22Rv1 (cell line): Measurements from ENCODE around the gene GRIK4.

Experiments used
- ZFX ChIP-seq: fragments of 450-650 bp; IDR thresholded peaks from 2 replicates; pipeline ENCODE4 v1.6.1; 2017; ENCODE audit warnings: antibody characterized with exemption, borderline replicate concordance
- TF ChIP-seq, protein P1 (sequence below): fragments of 450-650 bp; IDR thresholded peaks from 2 replicates; pipeline ENCODE4 v1.5.1; 2017; ENCODE audit warnings: mild to moderate bottlenecking

DNA sequence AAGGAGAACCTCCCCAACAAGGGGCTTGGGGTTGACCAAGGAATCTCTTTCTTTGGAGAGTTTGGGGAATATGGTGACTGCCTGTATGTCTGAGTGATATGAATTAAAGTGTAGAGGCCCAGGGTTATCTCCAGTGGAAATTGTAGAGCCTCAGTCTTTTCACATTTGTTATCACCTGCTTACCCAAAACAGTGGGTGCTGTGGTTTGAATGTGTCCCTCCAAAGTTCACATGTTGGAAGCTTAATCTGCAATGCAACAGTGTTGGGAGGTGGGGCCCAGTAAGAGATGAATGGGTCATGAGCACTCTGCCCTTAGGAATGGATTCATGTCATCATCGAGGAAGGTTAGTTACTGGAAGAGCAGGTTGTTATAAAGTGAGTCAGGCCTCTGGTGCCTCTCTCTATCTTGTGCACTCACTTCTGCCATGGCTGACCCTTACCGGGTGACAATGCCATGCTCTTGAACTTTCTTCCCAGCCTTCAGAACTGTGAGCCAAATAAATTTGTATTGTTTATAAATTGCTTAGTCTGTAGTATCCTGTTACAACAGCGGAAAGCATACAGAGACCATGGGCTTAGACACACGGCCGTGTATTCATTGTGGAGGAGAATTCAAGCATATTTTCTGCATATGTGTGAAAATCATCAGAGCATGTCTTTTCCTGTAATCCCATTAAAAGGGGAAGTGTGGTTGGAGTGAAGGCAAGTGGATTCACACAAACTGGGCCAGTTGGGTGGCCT is 398.3 kb downstream of the GRIK4 start:
- TF ChIP-seq, protein P1, sequence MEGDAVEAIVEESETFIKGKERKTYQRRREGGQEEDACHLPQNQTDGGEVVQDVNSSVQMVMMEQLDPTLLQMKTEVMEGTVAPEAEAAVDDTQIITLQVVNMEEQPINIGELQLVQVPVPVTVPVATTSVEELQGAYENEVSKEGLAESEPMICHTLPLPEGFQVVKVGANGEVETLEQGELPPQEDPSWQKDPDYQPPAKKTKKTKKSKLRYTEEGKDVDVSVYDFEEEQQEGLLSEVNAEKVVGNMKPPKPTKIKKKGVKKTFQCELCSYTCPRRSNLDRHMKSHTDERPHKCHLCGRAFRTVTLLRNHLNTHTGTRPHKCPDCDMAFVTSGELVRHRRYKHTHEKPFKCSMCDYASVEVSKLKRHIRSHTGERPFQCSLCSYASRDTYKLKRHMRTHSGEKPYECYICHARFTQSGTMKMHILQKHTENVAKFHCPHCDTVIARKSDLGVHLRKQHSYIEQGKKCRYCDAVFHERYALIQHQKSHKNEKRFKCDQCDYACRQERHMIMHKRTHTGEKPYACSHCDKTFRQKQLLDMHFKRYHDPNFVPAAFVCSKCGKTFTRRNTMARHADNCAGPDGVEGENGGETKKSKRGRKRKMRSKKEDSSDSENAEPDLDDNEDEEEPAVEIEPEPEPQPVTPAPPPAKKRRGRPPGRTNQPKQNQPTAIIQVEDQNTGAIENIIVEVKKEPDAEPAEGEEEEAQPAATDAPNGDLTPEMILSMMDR: no peak
- no peak for TF ChIP-seq ZFX
